ENCODE results near the gene ATOSB. TPM values are rescaled to one million over a fixed set of nuclear protein-coding genes. Genes with fewer than 3 reads are reported as not detected.
A peak's percentile ranks its signal among the peaks of the same experiment; 100 is the strongest.

Gene ATOSB
- total and polyA plus RNA-seq, 9 of the 15 experiments (the other 6 are each of a cell fraction or from before 2014, with no cell fraction given): 0.45 to 8.0 (median 4.2) TPM

- TF ChIP-seq, protein P1, sequence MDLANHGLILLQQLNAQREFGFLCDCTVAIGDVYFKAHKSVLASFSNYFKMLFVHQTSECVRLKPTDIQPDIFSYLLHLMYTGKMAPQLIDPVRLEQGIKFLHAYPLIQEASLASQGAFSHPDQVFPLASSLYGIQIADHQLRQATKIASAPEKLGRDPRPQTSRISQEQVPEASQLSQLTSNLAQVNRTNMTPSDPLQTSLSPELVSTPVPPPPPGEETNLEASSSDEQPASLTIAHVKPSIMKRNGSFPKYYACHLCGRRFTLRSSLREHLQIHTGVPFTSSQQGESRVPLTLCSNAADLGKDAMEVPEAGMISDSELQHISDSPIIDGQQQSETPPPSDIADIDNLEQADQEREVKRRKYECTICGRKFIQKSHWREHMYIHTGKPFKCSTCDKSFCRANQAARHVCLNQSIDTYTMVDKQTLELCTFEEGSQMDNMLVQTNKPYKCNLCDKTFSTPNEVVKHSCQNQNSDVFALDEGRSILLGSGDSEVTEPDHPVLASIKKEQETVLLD (IDR thresholded peaks at IDR 0.05): no peak
- TF ChIP-seq CBFB (CRISPR knock-in tag; IDR thresholded peaks at IDR 0.05) (no peak), ZFP36 (IDR thresholded peaks at IDR 0.05; ENCODE audit: low read depth, low read length, partially characterized antibody) (no peak), SRSF3 (IDR thresholded peaks at IDR 0.05; ENCODE audit: insufficient read depth, low read length) (no peak), TAF9B (IDR thresholded peaks at IDR 0.05; ENCODE audit: partially characterized antibody) (no peak)
Measured at GRCh38 chr9:35072461-35073278, 43.0 kb downstream of the ATOSB start, which contains the start of gene VCP (continued).

DNA sequence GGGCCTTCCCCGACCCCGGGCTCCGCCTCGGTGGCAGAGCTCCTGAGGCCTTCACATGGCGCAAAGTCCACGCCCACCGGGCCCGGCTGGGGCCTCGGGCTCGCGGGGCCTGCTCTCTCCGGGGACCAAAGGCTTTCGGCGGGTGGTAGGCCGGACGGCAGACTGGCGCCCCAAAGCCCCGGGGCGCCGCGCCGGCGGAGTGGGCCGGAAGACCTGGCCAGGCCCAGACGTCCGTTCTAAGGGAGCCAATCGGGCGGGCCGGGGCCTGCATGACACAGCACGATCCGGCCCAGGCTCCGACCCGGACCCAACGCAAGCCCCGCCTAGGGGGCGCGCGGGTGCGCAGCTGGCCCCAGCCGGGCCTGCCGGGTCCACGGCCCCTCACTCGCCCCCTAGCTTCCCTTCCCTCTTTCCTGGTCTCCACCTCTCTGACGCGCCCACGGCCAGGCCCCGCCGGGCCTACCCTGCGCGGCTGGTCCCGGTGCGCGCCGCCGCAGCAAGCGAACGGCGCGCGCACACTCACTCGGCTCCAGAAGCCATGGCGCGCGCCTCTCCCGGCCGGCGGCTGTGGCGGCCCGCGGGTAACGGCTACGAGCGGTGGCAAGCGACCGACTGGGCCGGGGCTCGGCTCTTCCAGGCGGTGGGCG, 43.7 kb downstream of the ATOSB start:
- H3K79me2 ChIP-seq (ENCODE audit: control insufficient read depth, insufficient read depth, low read length): peaks cover 54% of the 10 kb centered on the region
- TF ChIP-seq SMAD4 (CRISPR knock-in tag; conservative IDR thresholded peaks at IDR 0.05) (peak; percentile 83), E2F4 (CRISPR knock-in tag; IDR thresholded peaks at IDR 0.05; ENCODE audit: low read depth) (no peak), POU5F1 (IDR thresholded peaks at IDR 0.05; ENCODE audit: borderline replicate concordance, low read depth, low read length, partially characterized antibody) (no peak), HNRNPLL (IDR thresholded peaks at IDR 0.05; ENCODE audit: low read depth, low read length, poor library complexity, severe bottlenecking) (peak; percentile 14), ATF1 (CRISPR knock-in tag; IDR thresholded peaks at IDR 0.05) (no peak; the same call in 1 of the 2 replicates), ATF1 (tag; IDR thresholded peaks at IDR 0.05) (no peak), NEUROD1 (IDR thresholded peaks at IDR 0.05; ENCODE audit: borderline replicate concordance, low read depth, low read length, partially characterized antibody) (peak; percentile 43), POLR2AphosphoS2 (IDR thresholded peaks at IDR 0.05; ENCODE audit: low read length) (no peak), SAP30 (IDR thresholded peaks at IDR 0.05; ENCODE audit: borderline replicate concordance, insufficient read depth, low read depth, low read length, poor library complexity, severe bottlenecking) (peak; percentile 43), HMGN3 (IDR thresholded peaks at IDR 0.05; ENCODE audit: borderline replicate concordance, extremely low read depth, insufficient read length, low read depth, low read length) (peak; percentile 74)

More for the DNA sequence above, 43.7 kb downstream of the ATOSB start:
- BruUV-seq (replicated peaks): no TSS peak
- Histone ChIP-seq H3K27me3 (ENCODE audit: control insufficient read depth in 2 of 2, insufficient read depth in 2 of 2, low read length in 2 of 2) (no peaks in the 10 kb centered on the region), H3K4me3 (peak overlapping the region; percentile 99), H3K36me3 (ENCODE audit: control insufficient read depth, insufficient read depth, low read length) (peaks cover 78% of the 10 kb centered on the region), H3K9ac (ENCODE audit: insufficient read depth in 1 of 2, low read depth in 2 of 2, low read length in 2 of 2) (peak overlapping the region; percentile 93 to 95), H3K27ac (ENCODE audit: extremely low read depth, low read depth, low read length) (peak overlapping the region; percentile 97), H3K9me3 (replicated peaks; ENCODE audit: control insufficient read depth, insufficient read depth, low read depth, low read length) (no peaks in the 10 kb centered on the region), H3K4me1 (replicated peaks in 1 of 2; ENCODE audit: control insufficient read depth in 2 of 2, insufficient read depth in 2 of 2, low read length in 2 of 2) (peaks cover 5 to 15% of the 10 kb centered on the region in 2 experiments; a peak in 3 of 5 replicates), H3K4me2 (ENCODE audit: insufficient read depth, low read length) (peak overlapping the region; percentile 90), H2AFZ (ENCODE audit: low read depth, low read length) (peak overlapping the region; percentile 64; the same call in 1 of the 2 replicates), H3K9me1 (ENCODE audit: control insufficient read depth, insufficient read depth, low read length) (no peaks in the 10 kb centered on the region), H4K20me1 (replicated peaks; ENCODE audit: control insufficient read depth, insufficient read depth, low read length) (peaks cover 33% of the 10 kb centered on the region)
- ChIA-PET CTCF (ENCODE audit: low intra/inter-chr PET ratio) (interaction anchor here (0.7 kb wide), 1 partner anchor 839 kb away, joined by 3 read pairs; no protein-coding TSS in a partner anchor), POLR2A (interaction anchor here (0.5 to 3.0 kb wide), 21 partner anchors 8 to 1150 kb away, joined by 3 to 32 read pairs (median 3); partner anchors contain the start of genes FANCG and STOML2)
- FAIRE-seq: no peak
- WGBS (ENCODE audit: insufficient coverage, low coverage, missing lambda C conversion rate): 0% methylated on average over 27 of the region's 79 CpGs
- in situ Hi-C loops (cut with MboI) (no loop called here), intact Hi-C loops (cut with micrococcal nuclease) (loop anchor here (2.0 kb wide), 2 partner anchors 25 to 43 kb away; partner anchors contain the start of genes ATOSB and PIGO)
- ATAC-seq: peak; percentile 92
- DNase-seq (ENCODE audit: extremely low read depth in 1 of 4, low spot score in 3 of 4): peak; percentile 81 to 90 (median 87)
